GM12878 (cell line): ENCODE data around the gene C1QTNF8. TPM values are rescaled to one million over a fixed set of nuclear protein-coding genes. Genes with fewer than 3 reads are reported as not detected.

Source experiments
- ATAC-seq: fragments of 200-7000 bp; cut with Tn5 transposase; 3 replicates; pipeline ENCODE4 v1.9.1; 2020; ENCODE audit warnings: mild to moderate bottlenecking, moderate library complexity
- BruUV-seq: library from RNA; stranded (reverse); fragments of 400-500 nt; replicated peaks from 2 replicates; lab custom pipeline; 2021; lab: Mats Ljungman, UMichigan
- CTCF ChIA-PET: fragments of 300-600 bp; sonication (Branson Sonifier 250); formaldehyde crosslinking; extraction: SDS; loops from one replicate; lab custom pipeline; 2021; ENCODE audit warnings: inconsistent platforms; lab: Yijun Ruan, JAX
- POLR2A ChIA-PET: fragments of 350-600 bp; formaldehyde crosslinking; extraction: SDS; loops from one replicate; lab custom pipeline; 2021; ENCODE audit warnings: inconsistent platforms; lab: Charles Lee
- RAD21 ChIA-PET: fragments of 300-600 bp; sonication (Branson Sonifier 250); formaldehyde crosslinking; loops from one replicate; lab custom pipeline; 2023; ENCODE audit warnings: antibody characterized with exemption; ENCODE audit not compliant: unreplicated experiment; lab: Charles Lee
- SMC1A ChIA-PET: fragments of 300-600 bp; sonication (Branson Sonifier 250); formaldehyde crosslinking; loops from one replicate; lab custom pipeline; 2023; ENCODE audit not compliant: unreplicated experiment, uncharacterized antibody; lab: Charles Lee
- DNase-seq: peaks from one replicate; pipeline ENCODE4 v3.0.0-alpha.2; 2011; ENCODE audit warnings: low read depth, low spot score
- FAIRE-seq: peaks from 3 replicates; lab custom pipeline; 2011; peaks lifted over from hg19 to GRCh38; lab: Jason Lieb, UNC
- H2AFZ ChIP-seq: 2 replicates; pipeline ENCODE4 v1.6.0; 2011; ENCODE audit warnings: low read depth, low read length, control low read depth; ENCODE audit not compliant: control insufficient read depth
- H3K27ac ChIP-seq: 2 replicates; pipeline ENCODE4 v1.5.1; 2011; ENCODE audit warnings: control low read depth; ENCODE audit not compliant: control insufficient read depth, insufficient read depth
- H3K27me3 ChIP-seq, 2 experiments: replicated peaks in 1 of 2; 2 replicates each; pipeline versions ENCODE4 v1.6.0 to v1.6.1; 2011; ENCODE audit warnings: low read length in 1 of 2; ENCODE audit not compliant: control insufficient read depth in 2 of 2, insufficient read depth in 2 of 2
- H3K36me3 ChIP-seq, 2 experiments: 2 replicates each; pipeline ENCODE4 v1.5.1; 2011; ENCODE audit warnings: low read length in 1 of 2; ENCODE audit not compliant: control insufficient read depth in 2 of 2, insufficient read depth in 2 of 2
- H3K4me1 ChIP-seq: 2 replicates; pipeline ENCODE4 v1.6.1; 2011; ENCODE audit warnings: mild to moderate bottlenecking, low read length, moderate library complexity, mixed read lengths; ENCODE audit not compliant: control insufficient read depth, insufficient read depth
- H3K4me2 ChIP-seq: 2 replicates; pipeline ENCODE4 v1.6.0; 2011; ENCODE audit warnings: control low read depth; ENCODE audit not compliant: control insufficient read depth, insufficient read depth
- H3K4me3 ChIP-seq: fragments of 200-600 bp; sonication (generic); 2 replicates; pipeline ENCODE4 v1.5.1; 2016
- H3K79me2 ChIP-seq: 2 replicates; pipeline ENCODE4 v1.6.0; 2011; ENCODE audit warnings: low read length; ENCODE audit not compliant: control insufficient read depth, insufficient read depth
- H3K9ac ChIP-seq: 2 replicates; pipeline ENCODE4 v1.8.0; 2011; ENCODE audit warnings: low read length, control low read depth, mixed read lengths; ENCODE audit not compliant: control insufficient read depth, insufficient read depth
- H3K9me3 ChIP-seq: replicated peaks from 3 replicates; pipeline ENCODE4 v1.5.1; 2011; ENCODE audit warnings: mild to moderate bottlenecking, low read length; ENCODE audit not compliant: control insufficient read depth, insufficient read depth
- H4K20me1 ChIP-seq: 2 replicates; pipeline ENCODE4 v1.6.0; 2011; ENCODE audit not compliant: control insufficient read depth, insufficient read depth
- CTCF ChIP-seq, 3 experiments: IDR thresholded peaks in 2 of 3; conservative IDR thresholded peaks in 1 of 3; 2 replicates each; pipeline ENCODE4 v1.5.1; 2011; ENCODE audit warnings: low read depth in 3 of 3, low read length in 3 of 3, mild to moderate bottlenecking in 3 of 3, control low read depth in 2 of 3, moderate library complexity in 2 of 3, inconsistent platforms in 1 of 3, mixed read lengths in 1 of 3; ENCODE audit not compliant: control insufficient read depth in 2 of 3, insufficient read depth in 1 of 3; ENCODE audit errors: extremely low read depth in 1 of 3
- EGR1 ChIP-seq, 2 experiments: IDR thresholded peaks; 1 replicate in 1 of 2; 2 replicates in 1 of 2; pipeline ENCODE4 v1.6.1; 2011 to 2012; ENCODE audit warnings: low read depth in 2 of 2, low read length in 2 of 2, borderline replicate concordance in 1 of 2, mild to moderate bottlenecking in 1 of 2, moderate library complexity in 1 of 2
- FOXM1 ChIP-seq: IDR thresholded peaks from 2 replicates; pipeline ENCODE4 v1.6.1; 2012; ENCODE audit warnings: low read depth, mild to moderate bottlenecking, inconsistent platforms, low read length, moderate library complexity
- JUND ChIP-seq: IDR thresholded peaks from 2 replicates; pipeline ENCODE4 v1.6.1; 2012; ENCODE audit warnings: low read depth, mild to moderate bottlenecking, low read length, improper control_type of control experiment, moderate library complexity
- KAT2A ChIP-seq: conservative IDR thresholded peaks from 2 replicates; pipeline ENCODE4 v1.6.1; 2011; ENCODE audit warnings: low read depth, low read length; ENCODE audit not compliant: control insufficient read depth
- KDM1A ChIP-seq: fragments of 200-600 bp; sonication (generic); IDR thresholded peaks from 2 replicates; pipeline ENCODE4 v1.6.1; 2016; ENCODE audit warnings: borderline replicate concordance
- RELA ChIP-seq: fragments of 450-650 bp; IDR thresholded peaks from 2 replicates; pipeline ENCODE4 v1.8.0; 2014; ENCODE audit warnings: borderline replicate concordance; ENCODE audit not compliant: partially characterized antibody
- RFX5 ChIP-seq: IDR thresholded peaks from 2 replicates; pipeline ENCODE4 v1.6.1; 2011; ENCODE audit warnings: low read depth, low read length, improper control_type of control experiment
- SIX5 ChIP-seq: IDR thresholded peaks from 2 replicates; pipeline ENCODE4 v1.6.1; 2011; ENCODE audit warnings: mild to moderate bottlenecking, low read depth, low read length, moderate library complexity; ENCODE audit not compliant: severe bottlenecking
- WRNIP1 ChIP-seq: IDR thresholded peaks from 2 replicates; pipeline ENCODE4 v1.6.1; 2011; ENCODE audit warnings: low read depth, low read length, improper control_type of control experiment, borderline replicate concordance
- ZNF207 ChIP-seq: fragments of 450-650 bp; IDR thresholded peaks from 2 replicates; pipeline ENCODE4 v1.6.1; 2014; ENCODE audit warnings: antibody characterized with exemption, mild to moderate bottlenecking, borderline replicate concordance
- WGBS: methylation state at CpG from one replicate; pipeline ENCODE4 v1.1.6; 2016; ENCODE audit warnings: low lambda C conversion rate; ENCODE audit not compliant: insufficient replicate concordance, insufficient coverage; ENCODE audit errors: missing lambda C conversion rate; 5-methylcytosine and 5-hydroxymethylcytosine counted together
- in situ Hi-C: fragments of 300-500 bp; cut with MboI; formaldehyde crosslinking; loops from 9 replicates; pipeline ENCODE4 v1.14.3; 2018; ENCODE audit warnings: mixed read lengths
- intact Hi-C: fragments of 100-400 bp; cut with micrococcal nuclease; formaldehyde crosslinking; loops from one replicate; pipeline ENCODE4 v1.14.2; 2022; ENCODE audit not compliant: unreplicated experiment
- polyA plus RNA-seq, 11 experiments: library from polyadenylated mRNA; depleted of rRNA in 4 of 11; unstranded in 6 of 11; stranded (reverse) in 5 of 11; fragments of >200 nt; fragmentation: Nextera tagmentation in 4 of 11; fragmentation: Illumina TruSeq in 1 of 11; extraction: Ambion mirVana in 4 of 11; extraction: Trizol in 1 of 11; gene quantifications; 1 replicate in 1 of 11; 2 replicates in 10 of 11; pipeline versions ENCODE4 v1.2.1 to v1.2.3, GENCODE V29; 2011 to 2016; ENCODE audit warnings: inconsistent platforms in 2 of 11, missing spikeins in 2 of 11, low read depth in 1 of 11
- total RNA-seq, 4 experiments: library from RNA; depleted of rRNA in 3 of 4; stranded (reverse); fragments of >200 nt in 3 of 4; fragmentation: Illumina TruSeq in 1 of 4; extraction: Trizol in 1 of 4; gene quantifications; 2 replicates each; pipeline versions ENCODE4 v1.2.1 to v1.2.3, GENCODE V29; 2013 to 2021
- TF ChIP-seq, protein P1 (sequence below): fragments of 450-650 bp; IDR thresholded peaks from 2 replicates; pipeline ENCODE4 v1.6.1; 2017; ENCODE audit warnings: mild to moderate bottlenecking, moderate library complexity
- TF ChIP-seq, protein P2 (sequence below): IDR thresholded peaks from 2 replicates; pipeline ENCODE4 v1.6.1; 2011; ENCODE audit warnings: low read depth, mild to moderate bottlenecking, low read length, moderate library complexity, borderline replicate concordance; ENCODE audit errors: extremely low read depth
- TF ChIP-seq, protein P3 (sequence below): IDR thresholded peaks from 2 replicates; pipeline ENCODE4 v1.6.1; 2011; ENCODE audit warnings: borderline replicate concordance, low read depth, mild to moderate bottlenecking, moderate library complexity, low read length; ENCODE audit not compliant: insufficient read depth, poor library complexity, severe bottlenecking

C1QTNF8 gene
- total and polyA plus RNA-seq, 10 of the 15 experiments (the other 5 are each of a cell fraction or from before 2014, with no cell fraction given) = not detected

- H3K27ac ChIP-seq = no peak overlapping the region
- WGBS = 60% methylated on average over 13 of the region's 13 CpGs
- no peaks in the 10 kb centered on the region for H3K27me3 ChIP-seq
- no peak for DNase-seq
- CTCF ChIA-PET = no interaction called here
- POLR2A ChIA-PET = no interaction called here
- H3K79me2 ChIP-seq = no peaks in the 10 kb centered on the region
- intact Hi-C loops = no loop called here
- no peak overlapping the region for H3K4me2 ChIP-seq
- no peak overlapping the region for H3K9ac ChIP-seq
- H3K36me3 ChIP-seq = no peaks in the 10 kb centered on the region
- no peak overlapping the region for H3K4me3 ChIP-seq
- H2AFZ ChIP-seq = no peak overlapping the region
- no peak for FAIRE-seq
- SMC1A ChIA-PET = no interaction called here
- no TSS peak for BruUV-seq
- H3K9me3 ChIP-seq = no peaks in the 10 kb centered on the region
- in situ Hi-C loops = no loop called here
- no peaks in the 10 kb centered on the region for H4K20me1 ChIP-seq
- ATAC-seq = no peak
- H3K4me1 ChIP-seq = no peaks in the 10 kb centered on the region
- RAD21 ChIA-PET = no interaction called here
- TF ChIP-seq, protein P1, sequence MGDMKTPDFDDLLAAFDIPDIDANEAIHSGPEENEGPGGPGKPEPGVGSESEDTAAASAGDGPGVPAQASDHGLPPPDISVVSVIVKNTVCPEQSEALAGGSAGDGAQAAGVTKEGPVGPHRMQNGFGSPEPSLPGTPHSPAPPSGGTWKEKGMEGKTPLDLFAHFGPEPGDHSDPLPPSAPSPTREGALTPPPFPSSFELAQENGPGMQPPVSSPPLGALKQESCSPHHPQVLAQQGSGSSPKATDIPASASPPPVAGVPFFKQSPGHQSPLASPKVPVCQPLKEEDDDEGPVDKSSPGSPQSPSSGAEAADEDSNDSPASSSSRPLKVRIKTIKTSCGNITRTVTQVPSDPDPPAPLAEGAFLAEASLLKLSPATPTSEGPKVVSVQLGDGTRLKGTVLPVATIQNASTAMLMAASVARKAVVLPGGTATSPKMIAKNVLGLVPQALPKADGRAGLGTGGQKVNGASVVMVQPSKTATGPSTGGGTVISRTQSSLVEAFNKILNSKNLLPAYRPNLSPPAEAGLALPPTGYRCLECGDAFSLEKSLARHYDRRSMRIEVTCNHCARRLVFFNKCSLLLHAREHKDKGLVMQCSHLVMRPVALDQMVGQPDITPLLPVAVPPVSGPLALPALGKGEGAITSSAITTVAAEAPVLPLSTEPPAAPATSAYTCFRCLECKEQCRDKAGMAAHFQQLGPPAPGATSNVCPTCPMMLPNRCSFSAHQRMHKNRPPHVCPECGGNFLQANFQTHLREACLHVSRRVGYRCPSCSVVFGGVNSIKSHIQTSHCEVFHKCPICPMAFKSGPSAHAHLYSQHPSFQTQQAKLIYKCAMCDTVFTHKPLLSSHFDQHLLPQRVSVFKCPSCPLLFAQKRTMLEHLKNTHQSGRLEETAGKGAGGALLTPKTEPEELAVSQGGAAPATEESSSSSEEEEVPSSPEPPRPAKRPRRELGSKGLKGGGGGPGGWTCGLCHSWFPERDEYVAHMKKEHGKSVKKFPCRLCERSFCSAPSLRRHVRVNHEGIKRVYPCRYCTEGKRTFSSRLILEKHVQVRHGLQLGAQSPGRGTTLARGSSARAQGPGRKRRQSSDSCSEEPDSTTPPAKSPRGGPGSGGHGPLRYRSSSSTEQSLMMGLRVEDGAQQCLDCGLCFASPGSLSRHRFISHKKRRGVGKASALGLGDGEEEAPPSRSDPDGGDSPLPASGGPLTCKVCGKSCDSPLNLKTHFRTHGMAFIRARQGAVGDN = no peak
- TF ChIP-seq, protein P2, sequence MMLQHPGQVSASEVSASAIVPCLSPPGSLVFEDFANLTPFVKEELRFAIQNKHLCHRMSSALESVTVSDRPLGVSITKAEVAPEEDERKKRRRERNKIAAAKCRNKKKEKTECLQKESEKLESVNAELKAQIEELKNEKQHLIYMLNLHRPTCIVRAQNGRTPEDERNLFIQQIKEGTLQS = no peak
- TF ChIP-seq, protein P3, sequence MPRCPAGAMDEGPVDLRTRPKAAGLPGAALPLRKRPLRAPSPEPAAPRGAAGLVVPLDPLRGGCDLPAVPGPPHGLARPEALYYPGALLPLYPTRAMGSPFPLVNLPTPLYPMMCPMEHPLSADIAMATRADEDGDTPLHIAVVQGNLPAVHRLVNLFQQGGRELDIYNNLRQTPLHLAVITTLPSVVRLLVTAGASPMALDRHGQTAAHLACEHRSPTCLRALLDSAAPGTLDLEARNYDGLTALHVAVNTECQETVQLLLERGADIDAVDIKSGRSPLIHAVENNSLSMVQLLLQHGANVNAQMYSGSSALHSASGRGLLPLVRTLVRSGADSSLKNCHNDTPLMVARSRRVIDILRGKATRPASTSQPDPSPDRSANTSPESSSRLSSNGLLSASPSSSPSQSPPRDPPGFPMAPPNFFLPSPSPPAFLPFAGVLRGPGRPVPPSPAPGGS = no peak
- TF ChIP-seq FOXM1 = no peak
- TF ChIP-seq KDM1A = no peak
- no peak for TF ChIP-seq RELA
- TF ChIP-seq ZNF207 = no peak
- no peak for TF ChIP-seq CTCF (IDR thresholded peaks at IDR 0.05 in 2 of 3, conservative IDR thresholded peaks at IDR 0.05 in 1 of 3; ENCODE audit: control insufficient read depth in 2 of 3, extremely low read depth in 1 of 3, insufficient read depth in 1 of 3, low read depth in 3 of 3, low read length in 3 of 3)
- no peak for TF ChIP-seq SIX5
- no peak for TF ChIP-seq EGR1 (IDR thresholded peaks at IDR 0.05; ENCODE audit: borderline replicate concordance in 1 of 2, low read depth in 2 of 2, low read length in 2 of 2)
- no peak for TF ChIP-seq JUND
- TF ChIP-seq KAT2A = no peak
- TF ChIP-seq RFX5 = no peak
- no peak for TF ChIP-seq WRNIP1
Measured at GRCh38 chr16:1094124-1094479, 1.9 kb downstream of the C1QTNF8 start.
